HG03460 (cell line): Measurements from ENCODE around the gene ZKSCAN1.
"Not testable (repeated sequence)": the region's sequence is repeated elsewhere in the genome, so short reads cannot be mapped to it uniquely, and the experiment has no call there.

Source experiments
- ATAC-seq: cut with Tn5 transposase; IDR thresholded peaks from one replicate; pipeline ENCODE4 v1.9.1; 2021; ENCODE audit not compliant: unreplicated experiment

ZKSCAN1 gene

DNA sequence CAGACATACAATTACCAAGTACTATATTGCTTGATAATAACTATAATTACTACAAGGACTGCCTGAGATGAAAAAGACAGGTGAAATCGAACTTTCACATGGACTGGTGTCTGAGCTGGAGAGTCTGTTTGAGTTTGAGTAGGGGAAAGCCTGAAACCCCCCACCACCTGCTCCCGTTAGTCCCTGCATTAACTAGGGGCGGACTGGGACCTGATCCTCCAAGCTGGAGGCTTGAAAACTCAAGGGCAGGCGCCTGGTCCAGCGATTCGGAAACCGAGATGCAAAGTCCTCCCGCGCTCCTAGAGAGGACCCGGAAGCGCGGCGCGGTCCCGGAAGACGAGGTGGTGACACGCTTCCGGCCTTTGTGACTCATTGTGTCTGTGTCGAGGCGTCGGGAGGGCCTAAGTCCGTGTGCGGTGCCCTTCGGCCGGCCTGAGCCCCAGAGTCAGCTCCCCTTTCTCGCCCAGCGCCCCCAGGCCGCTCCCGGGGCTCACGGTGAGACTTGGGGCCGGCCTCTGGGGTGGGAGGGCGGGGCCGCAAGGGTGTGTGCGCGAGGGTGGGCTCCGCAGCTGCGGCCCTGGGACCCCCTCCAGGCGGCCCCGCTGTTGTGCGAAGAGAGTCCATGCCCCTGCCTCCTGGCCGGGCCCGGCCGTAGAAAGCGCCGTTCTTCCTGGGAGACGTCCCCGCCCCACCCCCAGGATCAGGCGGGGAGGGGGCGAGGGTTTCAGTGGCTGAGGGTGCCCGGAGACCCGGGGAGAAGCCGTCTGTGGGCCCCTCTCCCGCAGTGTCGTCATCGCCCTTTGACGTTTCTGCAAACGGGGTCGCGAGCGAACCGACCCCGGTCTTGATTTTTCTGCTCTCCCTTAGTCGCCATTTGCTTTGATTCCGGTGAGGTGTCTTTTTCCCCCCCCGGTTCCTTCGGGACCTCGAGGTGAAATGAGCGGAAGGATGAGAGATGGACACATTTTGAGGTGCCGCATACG, at the start of gene ZKSCAN1:
Gene ZKSCAN1 (plus strand): TSS at position 365 of the 983 bp plus-strand sequence. CDS start 7,911 bp downstream, outside the sequence.
- ATAC-seq = peak; percentile 95

DNA sequence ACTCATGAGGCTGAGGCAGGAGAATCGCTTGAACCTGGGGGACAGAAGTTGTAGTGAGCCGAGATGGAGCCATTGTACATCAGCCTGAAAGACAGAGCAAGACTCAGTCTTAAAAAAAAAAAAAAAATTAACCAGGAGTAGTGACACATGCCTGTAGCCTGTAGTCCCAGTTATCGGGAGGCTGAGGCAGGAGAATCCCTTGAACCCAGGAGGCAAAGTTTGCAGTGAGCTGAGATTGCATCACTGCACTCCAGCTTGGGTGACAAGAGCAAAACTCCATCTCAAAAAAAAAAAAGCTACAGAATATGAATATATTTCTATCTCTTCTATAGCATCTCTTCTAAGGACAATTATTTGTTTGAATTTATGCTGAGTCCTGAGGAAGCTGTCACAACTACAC, 46.1 kb upstream of the ZKSCAN1 start:
- no peak for ATAC-seq

DNA sequence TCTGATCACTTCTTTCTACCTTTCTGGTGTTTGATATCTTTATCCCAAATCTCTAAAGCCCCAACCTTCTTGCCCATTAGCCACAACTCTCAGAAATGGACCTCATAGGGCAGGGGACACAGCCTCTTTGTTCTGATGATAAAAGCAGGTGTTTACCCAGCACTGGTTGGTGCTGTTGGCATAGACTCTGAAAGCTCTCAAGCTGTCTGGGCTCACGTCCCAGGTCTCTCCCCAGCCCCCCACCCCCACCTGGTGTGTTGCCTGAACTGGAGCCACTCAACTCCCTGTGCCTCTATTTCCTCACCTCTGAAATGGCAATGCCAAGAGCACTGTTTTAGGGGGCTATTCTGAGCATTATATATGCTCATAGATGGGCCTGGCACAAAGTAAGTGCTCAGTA, 45.6 kb upstream of the ZKSCAN1 start:
- not testable (repeated sequence) for ATAC-seq

DNA sequence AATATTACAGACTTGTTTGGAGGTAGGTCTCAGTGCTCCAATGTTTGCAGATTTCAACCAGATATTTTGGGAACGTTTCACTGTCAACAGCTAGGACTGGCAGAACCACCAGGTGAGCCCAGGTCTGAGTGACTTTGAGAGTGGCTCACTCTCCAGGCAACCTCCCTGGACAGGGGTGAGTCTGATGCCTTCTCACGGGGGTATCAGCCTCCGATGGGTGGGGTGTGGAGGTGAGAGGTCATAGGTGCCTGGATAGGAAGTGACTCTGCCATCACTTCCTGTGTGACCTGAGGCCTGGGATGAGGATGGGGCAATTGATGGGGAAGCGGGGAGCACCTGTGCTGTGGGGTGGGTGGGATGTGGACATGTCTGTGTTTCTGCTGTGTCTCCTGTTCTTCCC, 44.2 kb upstream of the ZKSCAN1 start:
- ATAC-seq = no peak

DNA sequence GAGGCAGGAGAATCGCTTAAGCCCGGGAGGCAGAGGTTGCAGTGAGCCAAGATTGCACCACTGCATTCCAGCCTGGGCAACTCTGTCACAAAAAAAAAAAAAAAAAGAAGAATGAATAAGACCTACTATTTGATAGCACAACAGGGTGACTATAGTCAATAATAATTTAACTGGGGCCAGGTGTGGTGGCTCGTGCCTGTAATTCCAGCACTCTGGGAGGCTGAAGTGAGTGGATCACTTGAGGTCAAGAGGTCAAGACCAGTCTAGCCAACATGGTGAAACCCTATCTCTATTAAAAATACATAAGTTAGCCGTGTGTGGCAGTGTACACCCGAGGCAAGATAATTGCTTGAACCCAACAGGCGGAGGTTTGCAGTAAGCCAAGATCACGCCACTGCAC, 41.6 kb upstream of the ZKSCAN1 start:
- not testable (repeated sequence) for ATAC-seq

DNA sequence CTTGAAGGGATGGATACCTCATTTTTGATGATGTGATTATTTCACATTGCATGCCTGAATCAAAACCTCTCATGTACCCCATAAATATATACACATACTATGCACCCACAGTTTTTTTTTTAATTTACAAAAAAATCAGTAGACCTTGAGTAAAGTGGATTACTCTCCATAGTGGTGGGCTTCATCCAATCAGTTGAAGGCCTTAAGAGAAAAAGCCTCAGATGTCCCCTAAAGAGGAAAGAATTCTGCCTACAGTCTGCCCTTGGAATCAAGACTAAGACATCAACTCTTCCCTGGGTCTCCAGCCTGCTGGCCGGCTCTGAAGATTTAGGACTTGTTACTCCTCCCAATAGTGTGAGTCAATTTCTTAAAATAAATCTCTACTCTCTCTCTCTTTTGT, 40.7 kb upstream of the ZKSCAN1 start:
- no peak for ATAC-seq

DNA sequence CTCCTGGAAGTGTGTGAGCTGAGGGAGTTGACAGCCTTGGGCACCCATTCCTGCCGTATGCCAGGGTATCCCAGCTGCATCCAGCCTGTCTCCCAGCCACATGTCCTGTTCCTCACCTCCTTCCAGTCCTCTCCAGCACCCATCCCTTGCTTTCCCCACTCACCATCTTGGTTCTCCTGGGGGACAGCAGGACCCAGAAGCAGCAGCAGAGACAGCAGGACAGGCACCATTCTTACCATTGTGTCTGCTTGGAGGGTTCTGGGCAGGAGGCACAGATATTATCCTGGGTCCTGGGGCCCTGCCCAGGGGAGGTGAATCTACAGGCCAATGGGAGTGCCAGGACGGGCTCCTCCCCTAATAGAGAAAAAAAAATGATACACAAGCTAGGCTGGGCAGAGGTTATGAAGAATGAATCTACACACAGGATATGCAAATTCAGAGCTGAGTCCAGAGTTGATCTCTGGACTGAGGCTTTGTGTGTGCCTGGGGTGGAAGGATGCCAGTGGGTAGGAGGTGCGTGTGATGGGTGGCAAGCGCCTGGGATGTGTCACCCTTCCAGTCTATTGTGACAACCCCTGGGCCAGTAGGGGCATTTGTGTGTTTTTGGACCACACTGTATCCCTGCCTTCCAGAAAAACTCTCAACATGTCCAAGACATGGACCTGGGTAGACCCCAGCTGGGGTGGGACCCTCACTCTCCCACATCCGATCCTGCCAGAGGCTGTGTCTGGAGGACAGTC, 39.4 kb upstream of the ZKSCAN1 start, which contains the start of gene AZGP1:
Gene AZGP1 (minus strand): TSS at position 250 of the 740 bp plus-strand sequence. CDS start 11 bp downstream, at position 239.
- no peak for ATAC-seq

DNA sequence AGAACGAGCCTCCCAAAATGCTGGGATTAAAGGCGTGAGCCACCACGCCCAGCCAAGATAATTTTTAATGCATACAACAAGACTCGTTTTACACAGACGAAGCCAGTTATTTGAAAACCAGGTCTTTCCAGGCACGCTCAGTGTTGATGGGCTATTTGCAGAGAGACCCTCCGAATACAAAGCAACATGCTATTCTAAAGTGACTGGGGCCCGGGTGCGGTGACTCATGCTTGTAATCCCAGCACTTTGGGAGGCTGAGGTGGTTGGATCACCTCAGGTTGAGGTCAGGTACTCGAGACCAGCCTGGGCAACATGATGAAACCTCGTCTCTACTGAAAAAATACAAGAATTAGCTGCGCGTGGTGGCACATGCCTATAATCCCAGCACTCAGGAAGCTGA, 38.8 kb upstream of the ZKSCAN1 start:
- no peak for ATAC-seq

DNA sequence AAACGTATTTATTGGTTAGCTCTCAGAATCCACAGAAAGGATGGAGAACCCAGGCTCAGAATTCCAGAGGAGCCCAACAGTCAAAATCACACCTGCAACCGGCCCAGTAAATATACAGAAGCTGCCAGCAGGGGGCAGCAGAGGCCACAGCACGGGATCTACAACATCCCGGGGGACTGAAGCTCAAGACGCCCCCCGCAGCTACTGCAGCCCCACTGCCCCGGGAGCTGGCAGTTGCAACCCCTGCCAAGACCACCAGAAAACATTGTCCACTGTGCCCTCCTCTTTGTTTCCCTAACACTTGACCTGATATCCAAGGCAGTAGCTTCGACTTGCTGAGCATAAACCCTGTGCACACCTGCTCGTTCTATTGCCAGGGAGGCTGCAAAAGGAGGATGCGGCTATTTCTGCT, 35.6 kb upstream of the ZKSCAN1 start:
- peak; percentile 73 for ATAC-seq

DNA sequence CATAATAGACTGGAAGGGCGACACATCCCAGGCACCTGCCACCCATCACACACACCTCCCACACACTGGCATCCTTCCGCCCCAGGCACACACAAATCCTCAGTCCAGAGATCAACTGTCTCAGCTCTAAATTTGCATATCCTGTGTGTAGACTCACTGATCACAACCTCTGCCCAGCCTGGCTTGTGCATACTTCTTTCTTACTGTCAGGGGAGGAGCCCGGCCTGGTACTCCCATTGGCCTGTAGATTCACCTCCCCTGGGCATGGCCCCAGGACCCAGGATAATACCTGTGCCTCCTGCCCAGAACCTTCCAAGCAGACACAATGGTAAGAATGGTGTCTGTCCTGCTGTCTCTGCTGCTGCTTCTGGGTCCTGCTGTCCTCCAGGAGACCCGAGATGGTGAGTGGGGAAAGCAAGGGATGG, 34.9 kb upstream of the ZKSCAN1 start:
- not testable (repeated sequence) for ATAC-seq

DNA sequence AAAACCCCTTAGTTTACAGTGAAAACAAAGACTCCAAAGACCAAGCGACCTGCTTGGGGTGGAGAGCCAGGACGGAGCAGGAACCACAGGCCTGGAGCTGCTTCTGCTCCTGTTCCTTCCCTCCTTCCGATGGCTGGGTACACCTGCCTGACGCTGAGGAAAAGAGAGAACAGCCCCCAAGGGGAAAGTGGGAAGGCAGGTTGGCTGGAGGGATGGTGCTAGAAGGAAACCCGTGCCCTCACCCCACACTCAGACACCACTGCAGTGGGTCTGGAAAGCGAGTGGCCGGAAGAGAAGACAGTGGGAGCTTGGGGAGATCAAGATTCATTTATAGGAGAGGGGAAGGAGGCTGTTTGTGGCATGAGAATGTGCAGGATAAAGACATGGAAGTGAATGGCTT, 34.3 kb upstream of the ZKSCAN1 start:
- not testable (repeated sequence) for ATAC-seq

DNA sequence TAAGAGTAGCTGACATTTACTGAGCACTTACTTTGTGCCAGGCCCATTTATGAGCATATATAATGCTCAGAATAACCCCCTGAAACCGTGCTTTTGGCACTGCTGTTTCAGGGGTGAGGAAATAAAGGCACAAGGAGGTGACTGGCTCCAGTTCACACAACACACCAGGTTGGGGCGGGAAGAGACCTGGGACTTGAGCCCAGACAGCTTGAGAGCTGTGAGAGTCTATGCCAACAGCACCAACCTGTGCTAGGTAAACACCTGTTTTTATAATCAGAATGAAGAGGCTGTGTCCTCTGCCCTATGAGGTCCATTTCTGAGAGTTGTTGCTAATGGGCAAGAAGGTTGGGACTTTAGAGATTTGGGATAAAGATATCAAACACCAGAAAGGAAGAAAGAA, 30.8 kb upstream of the ZKSCAN1 start:
- no peak for ATAC-seq

DNA sequence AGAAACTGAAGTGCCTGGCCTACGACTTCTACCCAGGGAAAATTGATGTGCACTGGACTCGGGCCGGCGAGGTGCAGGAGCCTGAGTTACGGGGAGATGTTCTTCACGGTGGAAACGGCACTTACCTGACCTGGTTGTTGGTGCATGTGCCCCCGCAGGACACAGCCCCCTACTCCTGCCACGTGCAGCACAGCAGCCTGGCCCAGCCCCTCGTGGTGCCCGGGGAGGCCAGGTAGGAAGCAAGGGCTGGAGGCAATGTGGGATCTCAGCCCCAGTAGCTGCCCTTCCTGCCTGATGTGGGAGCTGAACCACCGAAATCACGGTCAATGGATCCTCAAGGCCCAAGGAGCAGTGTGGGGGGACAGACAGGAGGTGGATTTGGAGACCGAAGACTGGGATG, 28.1 kb upstream of the ZKSCAN1 start:
- not testable (repeated sequence) for ATAC-seq

DNA sequence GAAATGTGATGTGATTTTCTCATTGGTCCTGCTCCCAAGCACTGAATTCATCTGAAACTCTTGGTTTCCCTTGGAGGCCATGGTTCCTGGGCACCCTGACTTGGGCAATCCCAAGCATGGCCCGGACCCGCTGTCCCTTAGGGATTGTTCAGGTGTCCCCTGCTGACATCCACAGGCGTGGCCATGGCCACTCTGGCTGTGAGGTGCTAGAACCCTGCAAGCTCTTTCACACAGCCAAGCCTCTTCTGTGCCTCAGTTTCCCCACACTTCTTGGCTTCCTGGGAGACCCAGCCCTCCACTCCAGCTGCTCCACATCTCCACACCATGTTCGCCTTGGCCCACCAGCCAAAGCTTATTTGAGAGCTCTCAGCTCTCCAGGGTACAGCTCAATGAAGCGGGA, 27.6 kb upstream of the ZKSCAN1 start:
- no peak for ATAC-seq

DNA sequence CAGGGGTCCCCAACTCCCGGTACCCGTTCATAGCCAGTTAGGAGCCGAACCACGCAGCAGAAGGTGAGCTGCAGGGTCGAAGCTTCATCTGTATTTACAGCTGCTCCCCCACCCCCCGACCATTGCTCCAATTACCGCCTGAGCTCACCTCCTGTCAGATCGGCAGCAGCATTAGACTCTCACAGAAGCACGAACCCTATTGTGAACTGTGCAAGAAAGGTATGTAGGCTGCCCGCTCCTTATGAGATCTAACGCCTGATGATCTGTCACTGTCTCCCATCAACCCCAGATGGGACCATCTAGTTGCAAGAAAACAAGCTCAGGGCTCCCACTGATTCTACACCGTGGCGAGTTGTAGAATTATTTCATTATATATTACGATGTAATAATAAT, 24.9 kb upstream of the ZKSCAN1 start:
- ATAC-seq = no peak

DNA sequence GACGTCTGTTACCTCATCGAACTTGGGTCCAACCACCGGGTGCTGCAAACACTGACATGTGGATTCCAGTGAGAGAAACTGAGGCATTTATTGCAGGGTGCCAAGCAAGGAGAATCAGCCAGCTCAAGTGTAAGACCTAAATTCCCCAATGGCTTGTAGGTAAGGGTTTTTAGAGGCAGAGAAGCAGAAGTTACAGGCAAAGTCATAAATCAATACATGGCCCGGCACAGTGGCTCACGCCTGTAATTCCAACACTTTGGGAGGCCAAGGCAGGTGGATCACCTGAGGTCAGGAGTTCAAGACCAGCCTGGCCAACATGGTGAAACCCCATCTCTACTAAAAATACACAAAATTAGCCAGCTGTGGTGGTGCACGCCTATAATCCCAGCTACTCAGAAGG, 23.9 kb upstream of the ZKSCAN1 start:
- ATAC-seq = not testable (repeated sequence)

DNA sequence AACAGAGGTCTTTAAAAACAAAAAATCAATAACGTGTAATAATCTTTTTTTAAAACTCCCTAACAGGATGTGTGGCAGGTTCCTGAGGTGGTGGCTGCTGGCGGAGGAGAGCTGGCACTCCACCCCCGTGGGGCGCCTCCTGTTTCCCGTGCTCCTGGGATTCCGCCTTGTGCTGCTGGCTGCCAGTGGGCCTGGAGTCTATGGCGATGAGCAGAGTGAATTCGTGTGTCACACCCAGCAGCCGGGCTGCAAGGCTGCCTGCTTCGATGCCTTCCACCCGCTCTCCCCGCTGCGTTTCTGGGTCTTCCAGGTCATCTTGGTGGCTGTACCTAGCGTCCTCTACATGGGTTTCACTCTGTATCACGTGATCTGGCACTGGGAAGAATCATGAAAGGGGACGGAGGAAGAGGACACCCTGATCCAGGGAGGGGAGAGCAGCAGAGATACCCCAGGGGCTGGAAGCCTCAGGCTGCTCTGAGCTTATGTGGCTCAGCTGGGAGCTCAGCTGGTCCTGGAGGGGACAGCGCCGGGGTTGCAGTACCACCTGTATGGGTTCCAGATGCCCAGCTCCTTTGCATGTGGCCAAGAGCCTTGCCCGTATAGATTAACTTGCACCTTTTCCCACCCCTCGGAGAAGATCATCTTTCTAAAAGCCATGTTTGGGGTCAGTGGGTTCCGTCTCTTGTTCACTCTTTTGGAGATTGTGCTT, 22.9 kb upstream of the ZKSCAN1 start:
- no peak for ATAC-seq

DNA sequence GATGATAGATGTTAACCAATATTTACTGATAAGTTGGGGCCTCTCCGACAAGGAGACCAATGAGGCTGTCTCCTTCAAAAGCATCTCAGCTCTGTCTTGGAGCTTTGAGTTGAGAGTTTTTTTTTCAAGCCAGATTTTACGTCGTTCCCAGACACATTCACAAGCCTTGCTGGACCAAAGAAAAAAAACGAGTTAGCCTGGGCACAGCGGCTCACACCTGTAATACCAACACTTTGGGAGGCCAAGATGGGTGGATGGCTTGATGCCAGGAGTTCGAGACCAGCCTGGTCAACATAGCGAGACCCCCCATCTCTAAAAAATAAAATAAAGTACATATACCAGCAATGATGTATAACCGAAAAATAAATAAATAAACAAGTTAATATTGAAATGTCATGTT, 20.6 kb upstream of the ZKSCAN1 start:
- ATAC-seq = no peak

DNA sequence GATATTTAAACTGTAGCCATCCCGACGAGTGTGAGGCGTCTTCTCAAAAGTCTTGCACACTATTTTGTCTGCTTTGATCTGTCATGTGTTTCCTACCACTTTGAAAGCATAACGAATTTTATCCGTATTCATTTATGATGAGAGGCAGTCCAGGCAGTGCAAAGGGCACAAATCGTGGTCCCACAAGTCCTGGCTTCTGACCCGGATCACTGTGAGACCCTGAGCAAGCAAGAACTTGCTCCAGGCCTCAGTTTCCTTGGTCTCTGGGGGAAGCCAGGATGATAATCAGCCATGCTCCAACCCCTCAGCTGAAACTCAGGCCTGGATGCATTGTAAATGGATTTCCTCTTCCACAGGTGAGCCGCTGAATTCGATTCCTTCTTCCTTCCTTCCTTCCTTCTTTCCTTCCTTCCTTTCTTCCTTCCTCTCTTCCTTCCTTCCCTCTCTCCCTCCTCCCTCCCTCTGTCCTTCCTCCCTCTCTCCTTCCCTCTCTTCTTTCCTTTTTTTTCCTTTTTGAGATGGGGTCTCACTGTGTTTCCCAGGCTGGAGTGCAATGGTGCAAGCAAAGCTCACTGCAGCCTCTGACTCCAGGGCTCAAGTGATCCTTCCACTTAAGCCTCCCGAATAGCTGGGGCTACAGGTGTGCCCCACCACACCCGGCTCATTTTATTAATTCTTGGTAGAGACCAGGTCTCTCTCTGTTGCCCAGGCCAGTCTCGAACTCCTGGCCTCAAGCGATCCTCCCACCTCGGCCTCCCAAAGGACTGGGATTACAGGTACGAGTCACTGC, 18.4 kb upstream of the ZKSCAN1 start:
- no peak for ATAC-seq

DNA sequence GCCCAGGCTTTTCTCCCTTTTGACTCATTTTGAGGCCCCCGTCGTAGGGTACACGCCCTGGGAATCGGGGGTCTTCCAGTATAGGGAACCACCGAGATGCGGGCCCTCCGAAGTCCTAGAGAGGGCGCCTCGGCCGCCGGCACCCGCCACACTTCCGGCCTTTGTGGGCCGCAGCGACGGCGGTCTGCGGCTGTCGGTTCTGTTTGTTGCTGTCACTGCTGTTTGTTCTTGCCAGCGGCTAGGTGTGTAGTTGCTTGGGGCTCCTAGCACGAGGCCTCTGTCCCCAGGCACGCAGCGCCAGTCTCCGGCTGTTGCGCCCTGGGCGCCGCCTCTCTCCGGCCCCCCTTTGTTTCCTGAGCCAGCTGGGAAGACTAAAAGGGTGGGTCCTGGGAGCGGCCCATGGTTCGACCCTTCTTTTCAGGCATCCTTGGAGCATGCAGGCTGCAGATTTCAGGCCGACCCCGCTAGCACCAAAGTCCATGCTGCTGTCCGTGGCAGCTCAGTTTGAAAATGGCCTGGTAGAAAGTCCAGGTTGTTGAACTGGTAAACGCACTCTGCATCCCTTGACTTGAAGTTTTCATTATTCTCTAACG, 17.8 kb upstream of the ZKSCAN1 start:
- ATAC-seq = no peak
